AG09319 (cell line): ENCODE results near the gene MAP2.

Source experiments
- DNase-seq: peaks from one replicate; pipeline ENCODE4 v3.0.0-alpha.2; 2010; ENCODE audit warnings: low read depth; ENCODE audit errors: extremely low read depth
- TF ChIP-seq, protein P1 (sequence below): IDR thresholded peaks from 2 replicates; pipeline ENCODE4 v1.5.1; 2011; ENCODE audit warnings: low read depth, mild to moderate bottlenecking, inconsistent platforms, low read length, moderate library complexity

Gene MAP2

DNA sequence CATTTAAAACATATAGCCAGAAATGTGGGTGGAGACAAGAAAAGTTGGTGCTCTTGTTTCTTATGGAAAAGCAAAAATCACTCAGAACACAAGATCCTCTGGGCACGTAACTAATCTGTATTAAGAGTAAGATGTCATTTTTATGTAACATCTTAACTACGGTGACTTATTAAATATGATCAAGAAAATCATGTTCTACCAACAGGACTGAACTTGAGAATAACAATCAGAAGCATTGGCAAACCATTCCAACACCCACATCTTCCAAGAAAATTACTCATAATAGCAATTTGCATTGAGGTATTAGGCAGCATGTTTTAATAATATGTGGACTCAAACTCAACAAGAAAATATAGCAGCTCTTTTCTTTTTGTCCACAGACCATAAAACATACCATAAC lies 21.6 kb downstream of the MAP2 start:
- DNase-seq: no peak
- TF ChIP-seq, protein P1, sequence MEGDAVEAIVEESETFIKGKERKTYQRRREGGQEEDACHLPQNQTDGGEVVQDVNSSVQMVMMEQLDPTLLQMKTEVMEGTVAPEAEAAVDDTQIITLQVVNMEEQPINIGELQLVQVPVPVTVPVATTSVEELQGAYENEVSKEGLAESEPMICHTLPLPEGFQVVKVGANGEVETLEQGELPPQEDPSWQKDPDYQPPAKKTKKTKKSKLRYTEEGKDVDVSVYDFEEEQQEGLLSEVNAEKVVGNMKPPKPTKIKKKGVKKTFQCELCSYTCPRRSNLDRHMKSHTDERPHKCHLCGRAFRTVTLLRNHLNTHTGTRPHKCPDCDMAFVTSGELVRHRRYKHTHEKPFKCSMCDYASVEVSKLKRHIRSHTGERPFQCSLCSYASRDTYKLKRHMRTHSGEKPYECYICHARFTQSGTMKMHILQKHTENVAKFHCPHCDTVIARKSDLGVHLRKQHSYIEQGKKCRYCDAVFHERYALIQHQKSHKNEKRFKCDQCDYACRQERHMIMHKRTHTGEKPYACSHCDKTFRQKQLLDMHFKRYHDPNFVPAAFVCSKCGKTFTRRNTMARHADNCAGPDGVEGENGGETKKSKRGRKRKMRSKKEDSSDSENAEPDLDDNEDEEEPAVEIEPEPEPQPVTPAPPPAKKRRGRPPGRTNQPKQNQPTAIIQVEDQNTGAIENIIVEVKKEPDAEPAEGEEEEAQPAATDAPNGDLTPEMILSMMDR: no peak

DNA sequence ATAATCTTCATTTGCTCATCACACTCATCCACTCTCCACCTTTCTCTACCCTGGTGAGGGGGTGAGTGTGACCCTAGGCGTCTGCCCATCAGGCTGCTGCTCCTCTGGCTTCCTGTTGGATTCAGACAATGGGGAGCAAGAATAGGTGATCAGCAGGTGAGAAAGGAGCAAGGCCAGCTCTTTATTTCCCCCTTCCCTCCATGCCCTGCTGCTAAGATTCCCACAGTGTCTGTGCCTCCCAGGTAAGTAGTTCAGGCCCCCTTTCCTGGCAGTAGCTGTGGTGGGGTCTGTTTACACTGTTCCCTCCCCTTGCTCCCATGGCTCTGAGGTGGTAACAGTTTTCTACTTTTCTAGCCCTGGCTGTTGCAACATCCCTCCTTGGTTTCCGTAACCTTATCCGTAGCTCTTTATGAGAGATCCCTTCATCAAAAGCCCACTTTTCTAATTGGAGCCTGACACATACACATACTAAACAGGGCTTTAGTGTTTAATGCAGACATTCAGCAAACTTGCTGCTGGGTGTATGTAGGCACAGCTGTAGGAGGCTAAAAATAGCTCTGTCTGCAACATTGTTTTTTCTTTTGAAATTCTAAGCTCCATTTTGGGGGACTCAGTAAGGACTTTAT lies 27.5 kb downstream of the MAP2 start:
- DNase-seq: no peak
- TF ChIP-seq, protein P1: no peak

DNA sequence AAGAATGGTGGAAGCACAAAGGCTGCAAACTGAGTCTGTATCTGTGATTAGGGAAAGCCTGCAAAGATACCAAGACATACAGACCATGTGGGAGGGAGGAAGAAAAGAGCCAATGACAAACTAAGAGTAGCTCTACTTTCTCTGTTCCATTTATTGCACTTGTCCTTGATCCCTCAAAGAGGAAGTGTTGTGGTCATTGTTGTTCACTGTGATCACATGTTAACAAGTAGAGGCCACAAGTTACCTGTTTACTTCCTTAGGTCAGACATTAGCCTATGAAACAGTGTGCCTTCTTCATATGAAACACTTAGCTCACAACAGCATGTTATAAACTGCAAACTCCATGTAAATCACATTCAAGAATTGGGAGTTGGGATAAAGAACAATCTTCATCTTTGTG lies 32.6 kb downstream of the MAP2 start:
- TF ChIP-seq, protein P1: no peak
- no peak for DNase-seq

DNA sequence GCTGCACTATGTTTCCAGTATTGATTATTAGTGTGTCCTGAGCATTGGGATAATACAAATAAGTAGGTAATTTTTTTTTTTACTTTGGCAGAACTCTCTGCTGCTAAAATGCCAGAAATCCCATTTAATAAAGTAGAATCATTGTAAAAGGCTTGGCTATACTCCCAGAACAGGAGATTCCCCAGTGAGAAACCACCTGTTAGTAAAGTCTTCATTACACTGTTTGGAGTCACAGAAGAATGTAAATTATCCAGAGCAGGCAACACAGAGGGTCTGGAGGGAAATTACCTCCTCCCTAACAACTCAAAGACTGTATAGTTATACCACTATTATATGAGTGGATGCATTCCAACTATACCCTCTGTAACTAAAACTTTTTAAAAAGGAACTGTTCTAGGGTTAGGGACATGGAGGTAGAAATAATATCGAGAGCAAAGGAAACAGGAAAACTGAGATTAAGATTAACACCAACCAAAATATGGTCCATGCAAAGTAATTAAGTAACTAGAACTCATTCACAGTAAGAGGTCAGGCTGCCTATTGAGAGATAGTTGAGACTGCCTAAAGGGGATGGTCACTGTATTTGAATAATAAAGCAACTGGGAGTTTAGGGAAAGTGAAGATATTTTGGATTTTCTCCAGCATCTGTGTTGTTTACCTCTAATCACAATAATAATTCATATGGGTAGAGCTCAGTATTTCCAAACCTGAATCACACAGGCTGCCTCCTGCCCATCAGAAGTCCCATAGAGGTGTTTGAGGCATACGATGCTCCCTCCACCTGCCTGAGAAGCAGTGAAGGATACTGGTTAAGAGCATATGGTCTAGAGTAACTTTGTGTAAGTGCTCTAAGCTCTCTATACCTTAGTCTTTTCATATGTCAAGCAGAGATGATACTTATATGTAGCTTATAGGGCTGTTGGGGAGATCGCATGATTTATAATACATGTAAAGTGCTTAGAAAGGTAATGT lies 34.4 kb downstream of the MAP2 start:
- TF ChIP-seq, protein P1: no peak
- no peak for DNase-seq

DNA sequence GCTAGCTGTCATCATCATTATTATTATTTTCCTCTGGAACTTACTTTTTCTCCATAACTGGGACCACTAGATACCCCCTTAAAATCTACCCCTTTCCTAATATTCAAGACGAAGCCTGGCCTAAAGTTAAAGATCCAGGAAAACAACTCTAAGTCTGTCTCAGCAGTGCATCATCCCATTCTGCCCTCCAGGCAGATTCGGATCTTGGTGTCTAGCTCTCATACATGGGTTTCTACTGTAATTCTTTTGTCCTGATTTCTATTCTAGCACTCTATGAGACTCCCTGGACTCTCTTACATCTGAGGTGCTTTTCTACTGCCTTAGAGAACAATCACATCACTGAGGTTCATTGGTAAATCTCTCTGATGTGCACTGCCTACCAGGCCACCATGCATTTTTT lies 35.5 kb downstream of the MAP2 start:
- TF ChIP-seq, protein P1: no peak
- no peak for DNase-seq

DNA sequence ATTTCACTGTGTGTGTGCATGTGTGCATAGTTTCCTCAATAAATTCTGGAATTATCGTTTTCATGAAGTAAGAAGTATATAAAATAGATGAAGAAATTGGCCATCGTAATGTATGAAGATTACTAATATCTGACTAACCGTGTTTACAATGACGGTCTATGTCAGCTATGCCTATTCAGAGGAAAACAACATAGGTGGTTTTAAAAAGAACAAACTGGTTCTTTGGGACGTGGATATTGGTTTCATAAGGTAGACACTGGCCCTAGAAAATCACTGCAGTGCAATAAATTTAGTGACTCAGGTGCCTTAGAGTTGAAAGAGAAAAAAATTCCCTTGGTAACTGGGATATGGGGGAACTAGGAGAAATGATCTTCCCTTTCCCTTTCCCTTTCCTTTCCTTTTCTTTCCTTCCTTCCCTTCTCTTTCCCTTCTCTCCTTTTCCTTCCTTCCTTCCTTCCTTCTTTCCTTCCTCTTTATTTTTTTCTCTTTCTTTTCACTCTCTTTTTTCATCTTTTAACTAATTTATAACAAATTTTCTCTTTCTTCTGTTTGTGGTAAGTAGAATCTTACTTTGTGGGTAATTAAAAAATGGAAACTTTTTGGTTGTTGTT lies 36.4 kb downstream of the MAP2 start:
- TF ChIP-seq, protein P1: no peak
- DNase-seq: no peak

DNA sequence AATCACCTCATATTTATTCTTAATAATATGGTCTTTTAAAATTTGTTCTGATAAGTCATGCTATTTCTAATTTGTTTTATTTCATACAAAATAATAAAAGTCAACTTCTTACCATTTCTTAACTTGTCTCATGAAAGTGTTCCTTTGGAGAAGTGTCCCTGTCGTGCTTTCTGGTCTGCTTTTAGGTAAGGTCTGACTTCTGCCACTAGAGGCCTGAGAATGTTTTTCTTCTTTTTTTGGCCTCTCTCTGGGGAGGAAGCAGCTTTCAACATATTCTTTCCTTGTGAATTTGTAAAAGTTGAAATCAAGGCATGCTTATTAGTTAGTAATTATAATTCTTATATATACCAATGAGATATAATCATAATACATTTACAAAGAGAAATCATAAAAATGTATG lies 39.4 kb downstream of the MAP2 start:
- DNase-seq: no peak
- TF ChIP-seq, protein P1: no peak
